ENCODE results near the gene DNAJC27. TPM values are rescaled to one million over a fixed set of nuclear protein-coding genes. Genes with fewer than 3 reads are reported as not detected.
"Not testable (repeated sequence)": the region's sequence is repeated elsewhere in the genome, so short reads cannot be mapped to it uniquely, and the experiment has no call there.

Gene DNAJC27
- 1 to 10 TPM; 4.7 to 9.4 (median 5.8) TPM for polyA plus RNA-seq (ENCODE audit: insufficient read length in 10 of 10)
- long read RNA-seq, donor 1, full-length matches to known transcripts, result 1 of 1 reads
- long read RNA-seq, donor 1, partial matches to known transcripts, result 0 of 1 reads
- long read RNA-seq, donor 1, other reads (novel, unspliced or antisense), result 0 of 1 reads
- long read RNA-seq, donor 2, full-length matches to known transcripts, result 1 of 1 reads
- long read RNA-seq, donor 2, partial matches to known transcripts, result 0 of 1 reads
- long read RNA-seq, donor 2, other reads (novel, unspliced or antisense), result 0 of 1 reads
- long read RNA-seq, donor 3, result 0 reads
- long read RNA-seq, donor 4, full-length matches to known transcripts, result 1 of 1 reads
- long read RNA-seq, donor 4, partial matches to known transcripts, result 0 of 1 reads
- long read RNA-seq, donor 4, other reads (novel, unspliced or antisense), result 0 of 1 reads
- long read RNA-seq, donor 5, result 0 reads
- long read RNA-seq, donor 6, full-length matches to known transcripts, result 1 of 1 reads
- long read RNA-seq, donor 6, partial matches to known transcripts, result 0 of 1 reads
- long read RNA-seq, donor 6, other reads (novel, unspliced or antisense), result 0 of 1 reads
- long read RNA-seq, donor 7, result 0 reads
- long read RNA-seq, donor 8, result 0 reads
- long read RNA-seq, donor 9, result 0 reads

GRCh38 chr2:24971536-24972314, at the start of gene DNAJC27:
DNAJC27 (minus strand) TSS chr2:24971955; CDS start chr2:24971904, 51 bp downstream.
- peak; percentile 99 to 100 (median 99) for DNase-seq

- DNase-seq, result no peak
Measured at GRCh38 chr2:25018681-25019080, 46.9 kb upstream of the DNAJC27 start.

GRCh38 chr2:25014631-25015030, 42.9 kb upstream of the DNAJC27 start:
- DNase-seq, result no peak

- not testable (repeated sequence) for DNase-seq
Measured at GRCh38 chr2:25011342-25011741, 39.6 kb upstream of the DNAJC27 start.

GRCh38 chr2:25009954-25010353, 38.2 kb upstream of the DNAJC27 start:
- peak in 1 of 3 donors; percentile 12 for DNase-seq

GRCh38 chr2:25002066-25002465, 30.3 kb upstream of the DNAJC27 start:
- DNase-seq, result no peak

- no peak for DNase-seq
Measured at GRCh38 chr2:25001325-25001637, 29.5 kb upstream of the DNAJC27 start.

GRCh38 chr2:25000503-25001324, 29.0 kb upstream of the DNAJC27 start:
- DNase-seq, result no peak

- peak in 2 of 3 donors; percentile 22 to 46 for DNase-seq
Measured at GRCh38 chr2:25000036-25000435, 28.3 kb upstream of the DNAJC27 start.

- DNase-seq, result not testable (repeated sequence)
Measured at GRCh38 chr2:24999097-24999496, 27.3 kb upstream of the DNAJC27 start.

GRCh38 chr2:24994146-24994724, 22.5 kb upstream of the DNAJC27 start:
- DNase-seq, result no peak

- no peak for DNase-seq
Measured at GRCh38 chr2:24993406-24994145, 21.8 kb upstream of the DNAJC27 start.

- DNase-seq, result peak in 2 of 3 donors; percentile 35 to 63
Measured at GRCh38 chr2:24986372-24986771, 14.6 kb upstream of the DNAJC27 start.

GRCh38 chr2:24985511-24985910, 13.8 kb upstream of the DNAJC27 start:
- DNase-seq, result no peak

- DNase-seq, result peak; percentile 69 to 95 (median 93)
Measured at GRCh38 chr2:24984912-24985311, 13.2 kb upstream of the DNAJC27 start.

GRCh38 chr2:24981411-24982136, 9.8 kb upstream of the DNAJC27 start:
- DNase-seq, result peak in 1 of 3 donors; percentile 37

- DNase-seq, result no peak
Measured at GRCh38 chr2:24978661-24979060, 6.9 kb upstream of the DNAJC27 start.

- DNase-seq, result no peak
Measured at GRCh38 chr2:24977631-24978030, 5.9 kb upstream of the DNAJC27 start.

- no peak for DNase-seq
Measured at GRCh38 chr2:24973812-24974211, 2.1 kb upstream of the DNAJC27 start.
